ENCODE results near the gene PRSS50. TPM values are rescaled to one million over a fixed set of nuclear protein-coding genes. Genes with fewer than 3 reads are reported as not detected.

Gene PRSS50
- total RNA-seq, 2 donors from 2014 or later = 2.6 to 3.1 TPM

GRCh38 chr3:46673151-46674030 lies 44.3 kb downstream of the PRSS50 start:
- H3K27me3 ChIP-seq = no peaks in the 10 kb centered on the region
- H3K36me3 ChIP-seq (replicated peaks in 1 of 2; ENCODE audit: insufficient read depth in 1 of 2, low read depth in 2 of 2) = no peaks in the 10 kb centered on the region
- no peaks in the 10 kb centered on the region for H3K9me3 ChIP-seq
- no peak overlapping the region for H3K4me3 ChIP-seq
- no peak overlapping the region for H3K27ac ChIP-seq
- WGBS, 2 donors = 78 to 89% methylated on average over 9 to 10 of the region's 10 CpGs
- DNase-seq = peak; percentile 1 to 4 (median 4)
- no peak for ATAC-seq
- H3K4me1 ChIP-seq = no peaks in the 10 kb centered on the region
- intact Hi-C loops (cut with DNase I) = no loop called here
- no peak for TF ChIP-seq POLR2A (IDR thresholded peaks at IDR 0.05)
- no peak for TF ChIP-seq CTCF (IDR thresholded peaks at IDR 0.05)

- H3K27me3 ChIP-seq = no peaks in the 10 kb centered on the region
- intact Hi-C loops (cut with DNase I) = no loop called here
- H3K9me3 ChIP-seq = no peaks in the 10 kb centered on the region
- TF ChIP-seq POLR2A (IDR thresholded peaks at IDR 0.05) = no peak
- no peak for TF ChIP-seq CTCF (IDR thresholded peaks at IDR 0.05)
- 89 to 92% methylated on average over 6 of the region's 6 CpGs for WGBS, 2 donors
- no peaks in the 10 kb centered on the region for H3K36me3 ChIP-seq (replicated peaks in 1 of 2; ENCODE audit: insufficient read depth in 1 of 2, low read depth in 2 of 2)
- no peak overlapping the region for H3K27ac ChIP-seq
- no peak overlapping the region for H3K4me3 ChIP-seq
- ATAC-seq = no peak
- DNase-seq = peak in 2 of 4 donors; percentile 0 to 7
- H3K4me1 ChIP-seq = no peaks in the 10 kb centered on the region
These were observed 45.3 kb downstream of the PRSS50 start for GRCh38 chr3:46672349-46672695.

- Histone ChIP-seq H3K36me3 (replicated peaks in 1 of 2; ENCODE audit: insufficient read depth in 1 of 2, low read depth in 2 of 2) (no peaks in the 10 kb centered on the region), H3K27me3 (no peaks in the 10 kb centered on the region), H3K27ac (no peak overlapping the region), H3K4me1 (peaks cover 3% of the 10 kb centered on the region), H3K9me3 (no peaks in the 10 kb centered on the region), H3K4me3 (no peak overlapping the region)
- DNase-seq (peak; percentile 1 to 11 (median 6)), ATAC-seq (no peak)
- TF ChIP-seq POLR2A (IDR thresholded peaks at IDR 0.05) (no peak), CTCF (IDR thresholded peaks at IDR 0.05) (no peak)
- intact Hi-C loops (cut with DNase I) = no loop called here
- WGBS, 2 donors = 85 to 96% methylated on average over 18 to 20 of the region's 25 CpGs
These were observed 45.9 kb downstream of the PRSS50 start for GRCh38 chr3:46671541-46672348.

GRCh38 chr3:46670891-46671427 lies 46.7 kb downstream of the PRSS50 start:
- Histone ChIP-seq H3K4me3 (no peak overlapping the region), H3K9me3 (no peaks in the 10 kb centered on the region), H3K4me1 (peaks cover 11% of the 10 kb centered on the region), H3K27ac (no peak overlapping the region), H3K36me3 (replicated peaks in 1 of 2; ENCODE audit: insufficient read depth in 1 of 2, low read depth in 2 of 2) (no peaks in the 10 kb centered on the region), H3K27me3 (no peaks in the 10 kb centered on the region)
- DNase-seq = peak in 3 of 4 donors; percentile 1 to 8 (median 7)
- intact Hi-C loops (cut with DNase I) = no loop called here
- TF ChIP-seq POLR2A (IDR thresholded peaks at IDR 0.05) = no peak
- TF ChIP-seq CTCF (IDR thresholded peaks at IDR 0.05) = no peak
- no peak for ATAC-seq
- 100% methylated on average over 4 of the region's 4 CpGs for WGBS, 2 donors

Data from body of pancreas (tissue), 4 donors.